ENCODE results near the gene OTUD1. TPM values are rescaled to one million over a fixed set of nuclear protein-coding genes. Genes with fewer than 3 reads are reported as not detected.

OTUD1 gene
- total and polyA plus RNA-seq, 2 of the 4 experiments (the other 2 are of a cell fraction) = 1.3 to 1.4 TPM

- intact Hi-C loops (cut with micrococcal nuclease) (no loop called here), in situ Hi-C loops (cut with MboI; ENCODE audit: low sequenced_read_pairs) (no loop called here), dilution Hi-C loops (cut with HindIII; ENCODE audit: low sequenced_read_pairs, unreplicated experiment) (no loop called here)
- H3K4me2 ChIP-seq (ENCODE audit: low read depth, low read length) = no peak overlapping the region
- H3K18ac ChIP-seq (ENCODE audit: low read depth, low read length) = no peak overlapping the region
- WGBS, 2 experiments (ENCODE audit: extremely low coverage in 2 of 2, insufficient read length in 1 of 2) = 37% methylated on average over 5 of the region's 8 CpGs; no CpG with 5 or more reads in 1 of the 2 experiments
- ATAC-seq (ENCODE audit: low read depth) (no peak), DNase-seq (no peak)
- no peak overlapping the region for H2BK5ac ChIP-seq (ENCODE audit: low read depth, low read length, poor library complexity, severe bottlenecking)
- H4K5ac ChIP-seq (ENCODE audit: low read depth, low read length) = no peak overlapping the region
- no peak overlapping the region for H2AK9ac ChIP-seq (replicated peaks; ENCODE audit: low read depth, low read length, poor library complexity)
- H3K27ac ChIP-seq (ENCODE audit: insufficient read depth, low read length) = no peak overlapping the region
- no peak overlapping the region for H2BK15ac ChIP-seq (ENCODE audit: low read depth, low read length)
- H3K9me3 ChIP-seq (ENCODE audit: control insufficient read depth, insufficient read depth, low read length) = no peaks in the 10 kb centered on the region
- H2BK120ac ChIP-seq (ENCODE audit: low read depth, low read length) = no peak overlapping the region
- no peak overlapping the region for H2AK5ac ChIP-seq (ENCODE audit: low read depth, low read length)
- no peak overlapping the region for H3K14ac ChIP-seq (replicated peaks; ENCODE audit: low read depth, low read length)
- peaks cover 2% of the 10 kb centered on the region for H3K27me3 ChIP-seq (ENCODE audit: control insufficient read depth, insufficient read depth, low read length)
- no peak overlapping the region for H3K56ac ChIP-seq (ENCODE audit: extremely low read depth, insufficient read depth, low read length)
- H4K20me1 ChIP-seq (ENCODE audit: insufficient read depth, low read length) = no peaks in the 10 kb centered on the region
- H4K91ac ChIP-seq (ENCODE audit: insufficient read depth, low read depth, low read length) = no peak overlapping the region
- no peaks in the 10 kb centered on the region for H3K79me1 ChIP-seq (ENCODE audit: low read depth in 1 of 2, low read length in 2 of 2)
- no peak overlapping the region for H3K9ac ChIP-seq (ENCODE audit: low read depth, low read length)
- H2AFZ ChIP-seq (replicated peaks; ENCODE audit: low read length, poor library complexity) = no peak overlapping the region
- no peak for TF ChIP-seq MAFK (IDR thresholded peaks at IDR 0.05; ENCODE audit: low read depth, low read length)
- no peak overlapping the region for H3K4ac ChIP-seq (ENCODE audit: low read depth, low read length)
- H3K36me3 ChIP-seq (ENCODE audit: control insufficient read depth, insufficient read depth, low read length) = no peaks in the 10 kb centered on the region
- H3K23ac ChIP-seq (ENCODE audit: low read depth, low read length) = no peak overlapping the region
- no peak overlapping the region for H2BK20ac ChIP-seq (ENCODE audit: low read depth, low read length)
- H3K9me1 ChIP-seq (ENCODE audit: insufficient read depth, low read length) = no peaks in the 10 kb centered on the region
- H4K8ac ChIP-seq (ENCODE audit: low read depth in 2 of 2, low read length in 2 of 2) = no peak overlapping the region
- no peaks in the 10 kb centered on the region for H3K4me1 ChIP-seq (ENCODE audit: control insufficient read depth, insufficient read depth, low read length)
- no TSS peak for BruUV-seq (replicated peaks)
- CTCF ChIA-PET = no interaction called here
- POLR2A ChIA-PET (ENCODE audit: unreplicated experiment) = no interaction called here
- no peak overlapping the region for H3K4me3 ChIP-seq (ENCODE audit: insufficient read depth, low read depth, low read length)
Measured at GRCh38 chr10:23472181-23472580, 33.3 kb downstream of the OTUD1 start.

Measured in IMR-90 (cell line).